GM18520 (cell line): ENCODE measurements around the gene KANK4.

Experiments used
- ATAC-seq: cut with Tn5 transposase; IDR thresholded peaks from one replicate; pipeline ENCODE4 v1.9.1; 2021; ENCODE audit not compliant: unreplicated experiment

KANK4 gene

GRCh38 chr1:62337706-62338631 is 18.7 kb upstream of the KANK4 start:
- no peak for ATAC-seq

GRCh38 chr1:62336995-62337705 is 17.9 kb upstream of the KANK4 start:
- ATAC-seq, result no peak

GRCh38 chr1:62336638-62336994 is 17.4 kb upstream of the KANK4 start:
- no peak for ATAC-seq

- ATAC-seq, result no peak
Measured at GRCh38 chr1:62335656-62336055, 16.4 kb upstream of the KANK4 start.

- no peak for ATAC-seq
Measured at GRCh38 chr1:62334434-62334985, 15.3 kb upstream of the KANK4 start.

GRCh38 chr1:62333441-62333840 is 14.2 kb upstream of the KANK4 start:
- ATAC-seq, result no peak

GRCh38 chr1:62327360-62328055 is 8.3 kb upstream of the KANK4 start:
- no peak for ATAC-seq

GRCh38 chr1:62325681-62326080 is 6.4 kb upstream of the KANK4 start:
- no peak for ATAC-seq

GRCh38 chr1:62325081-62325480 is 5.8 kb upstream of the KANK4 start:
- ATAC-seq, result no peak

- ATAC-seq, result no peak
Measured at GRCh38 chr1:62321446-62321845, 2.2 kb upstream of the KANK4 start.

GRCh38 chr1:62318320-62318755 is 896 bp downstream of the KANK4 start:
- no peak for ATAC-seq

- ATAC-seq, result no peak
Measured at GRCh38 chr1:62317021-62317768, 2.0 kb downstream of the KANK4 start.

GRCh38 chr1:62316135-62316534 is 3.1 kb downstream of the KANK4 start:
- ATAC-seq, result no peak

GRCh38 chr1:62315387-62315786 is 3.8 kb downstream of the KANK4 start:
- ATAC-seq, result no peak

GRCh38 chr1:62314454-62315350 is 4.5 kb downstream of the KANK4 start:
- no peak for ATAC-seq

GRCh38 chr1:62312698-62313097 is 6.5 kb downstream of the KANK4 start:
- ATAC-seq, result no peak

- no peak for ATAC-seq
Measured at GRCh38 chr1:62311473-62311943, 7.7 kb downstream of the KANK4 start.

GRCh38 chr1:62309906-62310305 is 9.3 kb downstream of the KANK4 start:
- ATAC-seq, result no peak

GRCh38 chr1:62308606-62309005 is 10.6 kb downstream of the KANK4 start:
- ATAC-seq, result no peak
